NCI-H2029 (cell line): ENCODE results near the gene CAPZB.
"Not testable (repeated sequence)": the region's sequence is repeated elsewhere in the genome, so short reads cannot be mapped to it uniquely, and the experiment has no call there.

Experiments
- DNase-seq: peaks from one replicate; lab custom pipeline; 2025; lab: John Stamatoyannopoulos, UW

Gene CAPZB

GRCh38 chr1:19485362-19486187, at the start of gene CAPZB:
CAPZB (minus strand) TSS chr1:19485539; CDS start chr1:19485438, 101 bp downstream.
- DNase-seq, result peak; percentile 84

- DNase-seq, result no peak
These were observed 48.9 kb upstream of the CAPZB start for GRCh38 chr1:19534281-19534680.

- no peak for DNase-seq
These were observed 48.3 kb upstream of the CAPZB start for GRCh38 chr1:19533626-19534025.

- DNase-seq, result no peak
These were observed 47.2 kb upstream of the CAPZB start for GRCh38 chr1:19532519-19532918.

- no peak for DNase-seq
These were observed 44.3 kb upstream of the CAPZB start for GRCh38 chr1:19529664-19530063.

- no peak for DNase-seq
These were observed 43.1 kb upstream of the CAPZB start for GRCh38 chr1:19528438-19528837.

GRCh38 chr1:19525607-19526545, 40.5 kb upstream of the CAPZB start:
- DNase-seq, result no peak

- DNase-seq, result no peak
These were observed 39.5 kb upstream of the CAPZB start for GRCh38 chr1:19524791-19525190.

- not testable (repeated sequence) for DNase-seq
These were observed 37.2 kb upstream of the CAPZB start for GRCh38 chr1:19522570-19522969.

- DNase-seq, result no peak
These were observed 36.1 kb upstream of the CAPZB start for GRCh38 chr1:19521411-19521810.

- no peak for DNase-seq
These were observed 31.7 kb upstream of the CAPZB start for GRCh38 chr1:19517017-19517416.

GRCh38 chr1:19515201-19515600, 29.9 kb upstream of the CAPZB start:
- DNase-seq, result no peak

GRCh38 chr1:19514391-19514831, 29.1 kb upstream of the CAPZB start:
- no peak for DNase-seq

GRCh38 chr1:19512545-19512944, 27.2 kb upstream of the CAPZB start:
- no peak for DNase-seq

GRCh38 chr1:19511116-19511515, 25.8 kb upstream of the CAPZB start:
- DNase-seq, result no peak

GRCh38 chr1:19509647-19510046, 24.3 kb upstream of the CAPZB start:
- DNase-seq, result not testable (repeated sequence)

GRCh38 chr1:19507516-19507915, 22.2 kb upstream of the CAPZB start:
- DNase-seq, result no peak

GRCh38 chr1:19505693-19506457, 20.5 kb upstream of the CAPZB start:
- DNase-seq, result no peak

- DNase-seq, result peak; percentile 39
These were observed 19.7 kb upstream of the CAPZB start for GRCh38 chr1:19504796-19505692.

GRCh38 chr1:19502284-19502683, 16.9 kb upstream of the CAPZB start:
- DNase-seq, result not testable (repeated sequence)

- not testable (repeated sequence) for DNase-seq
These were observed 14.5 kb upstream of the CAPZB start for GRCh38 chr1:19499887-19500286.
